Endothelial cell (in vitro differentiated cells): ENCODE measurements around the gene ANKRD33B. TPM values are rescaled to one million over a fixed set of nuclear protein-coding genes. Genes with fewer than 3 reads are reported as not detected.

Experiments used
- DNase-seq: peaks from one replicate; pipeline ENCODE4 v3.0.0; 2021; ENCODE audit warnings: low spot score
- H3K27ac Mint-ChIP-seq: one replicate; pipeline ENCODE4 v1.8.0; 2021; ENCODE audit warnings: mixed read lengths, inconsistent platforms; ENCODE audit not compliant: unreplicated experiment
- H3K27me3 Mint-ChIP-seq: one replicate; pipeline ENCODE4 v1.8.0; 2021; ENCODE audit warnings: mild to moderate bottlenecking, moderate library complexity, mixed read lengths, inconsistent platforms; ENCODE audit not compliant: unreplicated experiment
- H3K36me3 Mint-ChIP-seq: one replicate; pipeline ENCODE4 v1.8.0; 2021; ENCODE audit warnings: mild to moderate bottlenecking, low read depth, mixed read lengths, inconsistent platforms; ENCODE audit not compliant: unreplicated experiment
- H3K4me1 Mint-ChIP-seq: one replicate; pipeline ENCODE4 v1.8.0; 2021; ENCODE audit warnings: mild to moderate bottlenecking, mixed read lengths, inconsistent platforms; ENCODE audit not compliant: unreplicated experiment
- H3K4me3 Mint-ChIP-seq: one replicate; pipeline ENCODE4 v1.8.0; 2021; ENCODE audit warnings: mild to moderate bottlenecking, mixed read lengths, inconsistent platforms; ENCODE audit not compliant: unreplicated experiment
- H3K9me3 Mint-ChIP-seq: one replicate; pipeline ENCODE4 v1.8.0; 2021; ENCODE audit warnings: mixed read lengths, inconsistent platforms; ENCODE audit not compliant: unreplicated experiment
- total RNA-seq: library from RNA; stranded (reverse); fragmentation: NEBNext Ultra II Directional; extraction: Animal tissue kit (Norgen Biotek cat#: 25700); gene quantifications from one replicate; pipeline ENCODE4 v1.2.1, GENCODE V29; 2021; ENCODE audit not compliant: unreplicated experiment
- TF ChIP-seq, protein P1 (sequence below): fragments of 200-600 bp; sonication (generic); IDR thresholded peaks from one replicate; pipeline ENCODE4 v1.5.0; 2021; ENCODE audit warnings: antibody characterized with exemption; ENCODE audit not compliant: unreplicated experiment

ANKRD33B gene
- total RNA-seq, 1 donor from 2014 or later, result 7.0 TPM

DNA sequence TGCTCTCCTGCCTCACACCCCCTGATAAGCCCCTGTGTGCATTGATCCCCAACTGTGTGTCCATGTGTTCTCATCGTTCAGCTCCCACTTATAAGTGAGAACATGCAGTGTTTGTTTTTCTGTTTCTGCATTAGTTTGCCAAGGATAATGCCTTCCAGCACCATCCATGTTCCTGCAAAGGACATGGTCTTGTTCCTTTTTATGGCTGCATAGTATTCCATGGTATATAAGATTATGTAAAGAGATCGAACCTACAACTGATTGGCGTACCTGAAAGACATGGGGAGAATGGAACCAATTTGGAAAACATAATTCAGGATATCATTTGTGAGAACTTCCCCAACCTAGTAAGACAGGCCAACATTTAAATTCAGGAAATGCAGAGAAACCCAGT lies 32.4 kb downstream of the ANKRD33B start:
- no peak overlapping the region for H3K4me3 Mint-ChIP-seq
- no peak for DNase-seq
- no peaks in the 10 kb centered on the region for H3K9me3 Mint-ChIP-seq
- peaks cover 9% of the 10 kb centered on the region for H3K4me1 Mint-ChIP-seq
- H3K36me3 Mint-ChIP-seq, result no peaks in the 10 kb centered on the region
- TF ChIP-seq, protein P1, sequence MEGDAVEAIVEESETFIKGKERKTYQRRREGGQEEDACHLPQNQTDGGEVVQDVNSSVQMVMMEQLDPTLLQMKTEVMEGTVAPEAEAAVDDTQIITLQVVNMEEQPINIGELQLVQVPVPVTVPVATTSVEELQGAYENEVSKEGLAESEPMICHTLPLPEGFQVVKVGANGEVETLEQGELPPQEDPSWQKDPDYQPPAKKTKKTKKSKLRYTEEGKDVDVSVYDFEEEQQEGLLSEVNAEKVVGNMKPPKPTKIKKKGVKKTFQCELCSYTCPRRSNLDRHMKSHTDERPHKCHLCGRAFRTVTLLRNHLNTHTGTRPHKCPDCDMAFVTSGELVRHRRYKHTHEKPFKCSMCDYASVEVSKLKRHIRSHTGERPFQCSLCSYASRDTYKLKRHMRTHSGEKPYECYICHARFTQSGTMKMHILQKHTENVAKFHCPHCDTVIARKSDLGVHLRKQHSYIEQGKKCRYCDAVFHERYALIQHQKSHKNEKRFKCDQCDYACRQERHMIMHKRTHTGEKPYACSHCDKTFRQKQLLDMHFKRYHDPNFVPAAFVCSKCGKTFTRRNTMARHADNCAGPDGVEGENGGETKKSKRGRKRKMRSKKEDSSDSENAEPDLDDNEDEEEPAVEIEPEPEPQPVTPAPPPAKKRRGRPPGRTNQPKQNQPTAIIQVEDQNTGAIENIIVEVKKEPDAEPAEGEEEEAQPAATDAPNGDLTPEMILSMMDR, result no peak
- H3K27me3 Mint-ChIP-seq, result no peaks in the 10 kb centered on the region
- H3K27ac Mint-ChIP-seq, result no peak overlapping the region

DNA sequence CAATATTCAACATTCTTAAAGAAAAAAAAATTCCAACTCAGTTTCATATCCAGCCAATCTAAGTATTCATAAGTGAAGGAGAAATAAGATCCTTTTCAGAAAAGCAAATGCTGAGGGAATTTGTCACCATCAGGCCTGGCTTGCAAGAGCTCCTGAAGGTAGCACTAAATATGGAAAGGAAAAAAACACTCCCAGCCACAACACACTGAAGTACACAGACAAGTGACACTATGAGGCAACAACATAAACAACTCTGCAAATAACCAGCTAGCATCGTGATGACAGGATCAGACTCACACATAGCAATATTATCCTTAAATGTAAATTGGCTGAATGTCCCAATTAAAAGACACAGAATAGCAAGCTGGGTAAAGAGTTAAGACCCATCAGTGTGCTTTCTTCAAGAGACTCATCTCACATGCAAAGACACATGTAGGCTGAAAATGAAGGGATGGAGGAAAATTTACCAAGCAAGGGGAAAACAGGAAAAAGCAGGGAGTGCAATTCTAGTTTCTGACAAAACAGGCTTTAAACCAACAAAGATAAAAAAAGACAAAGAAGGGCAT lies 33.1 kb downstream of the ANKRD33B start:
- Mint-ChIP-seq H3K27ac (no peak overlapping the region), H3K27me3 (no peaks in the 10 kb centered on the region), H3K4me1 (peaks cover 8% of the 10 kb centered on the region), H3K4me3 (no peak overlapping the region), H3K36me3 (no peaks in the 10 kb centered on the region), H3K9me3 (no peaks in the 10 kb centered on the region)
- no peak for DNase-seq
- TF ChIP-seq, protein P1, result no peak

DNA sequence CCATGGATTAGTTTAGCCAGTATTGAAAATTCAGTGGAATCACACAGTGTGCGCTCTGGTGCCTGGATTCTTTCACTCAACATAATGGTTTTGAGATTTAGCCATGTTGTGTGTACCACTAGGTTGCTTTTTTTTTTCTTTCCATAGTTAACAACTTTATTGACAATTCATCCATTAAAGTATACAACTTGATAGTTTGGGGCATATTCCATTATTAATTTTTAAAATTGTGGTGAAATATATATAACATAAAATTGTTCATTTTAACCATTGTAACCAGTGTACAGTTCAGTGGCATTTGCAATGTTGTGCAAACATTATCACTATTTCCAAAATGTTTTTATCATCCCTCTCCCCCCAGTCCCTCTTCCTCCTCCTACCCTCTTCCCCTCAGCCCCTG lies 35.2 kb downstream of the ANKRD33B start:
- Mint-ChIP-seq H3K4me3 (no peak overlapping the region), H3K4me1 (peaks cover 8% of the 10 kb centered on the region), H3K36me3 (no peaks in the 10 kb centered on the region), H3K9me3 (no peaks in the 10 kb centered on the region), H3K27ac (no peak overlapping the region), H3K27me3 (no peaks in the 10 kb centered on the region)
- DNase-seq, result no peak
- TF ChIP-seq, protein P1, result no peak

DNA sequence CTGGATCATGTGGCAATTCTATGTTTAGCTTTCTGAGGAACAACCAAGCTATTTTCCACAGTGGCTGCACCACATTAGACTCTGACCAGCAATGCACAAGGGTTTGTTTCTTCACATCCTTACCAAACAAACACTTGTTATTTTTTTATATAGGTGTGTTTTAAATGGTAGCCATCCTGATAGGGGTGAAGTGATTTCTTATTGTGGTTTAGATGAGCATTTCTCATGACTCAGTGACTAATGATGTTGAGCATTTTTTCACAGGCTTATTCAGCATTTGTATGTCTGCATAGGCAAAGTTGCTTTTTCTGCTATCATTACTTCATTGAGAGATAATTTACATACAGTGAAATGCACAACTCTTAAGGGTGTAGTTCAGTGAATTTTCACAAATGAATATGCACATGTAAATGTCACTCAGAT lies 36.0 kb downstream of the ANKRD33B start:
- Mint-ChIP-seq H3K27me3 (no peaks in the 10 kb centered on the region), H3K4me1 (peaks cover 3% of the 10 kb centered on the region), H3K4me3 (no peak overlapping the region), H3K9me3 (no peaks in the 10 kb centered on the region), H3K27ac (no peak overlapping the region), H3K36me3 (no peaks in the 10 kb centered on the region)
- no peak for DNase-seq
- TF ChIP-seq, protein P1, result no peak

DNA sequence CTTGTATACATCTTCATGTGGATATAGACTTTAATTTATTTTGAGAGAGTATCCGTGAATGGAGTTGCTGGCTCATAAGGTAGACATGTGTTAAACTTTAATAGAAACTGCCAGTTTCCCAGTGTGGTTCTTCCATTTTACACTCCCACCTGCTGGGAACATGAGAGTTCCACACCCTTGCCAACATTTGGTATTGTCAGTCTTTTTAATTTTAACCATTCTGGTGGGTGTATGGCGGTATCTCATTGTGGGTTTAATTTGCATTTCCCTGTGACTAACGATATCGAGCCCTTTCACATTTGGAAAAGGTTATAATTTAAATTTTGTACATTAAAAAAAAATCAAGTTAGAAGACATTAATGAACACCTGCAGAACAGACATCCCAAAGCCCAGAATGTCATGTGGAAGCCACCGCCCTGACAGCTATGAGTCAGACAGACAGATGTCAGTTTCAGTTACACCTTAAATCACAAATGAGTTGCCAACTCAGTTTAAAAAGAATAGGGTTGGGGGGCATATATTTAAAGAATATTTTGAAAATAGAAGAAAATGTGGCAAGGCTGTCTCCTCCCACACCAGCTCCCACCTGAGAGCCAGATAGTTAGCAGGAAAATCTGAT lies 36.9 kb downstream of the ANKRD33B start:
- Mint-ChIP-seq H3K4me3 (no peak overlapping the region), H3K27me3 (no peaks in the 10 kb centered on the region), H3K4me1 (peaks cover under 1% of the 10 kb centered on the region), H3K36me3 (no peaks in the 10 kb centered on the region), H3K9me3 (no peaks in the 10 kb centered on the region), H3K27ac (no peak overlapping the region)
- TF ChIP-seq, protein P1, result no peak
- DNase-seq, result no peak
